GF-D8 (cell line): ENCODE data around the gene CEP192.

Experiments
- DNase-seq: peaks from one replicate; lab custom pipeline; 2025; lab: John Stamatoyannopoulos, UW

The CEP192 gene

GRCh38 chr18:13139885-13140450 is 148.8 kb downstream of the CEP192 start:
- peak; percentile 17 for DNase-seq

- DNase-seq: peak; percentile 8
These were observed 150.0 kb downstream of the CEP192 start for GRCh38 chr18:13141209-13141608.

- DNase-seq: no peak
These were observed 154.6 kb downstream of the CEP192 start for GRCh38 chr18:13145636-13146190.

GRCh38 chr18:13147130-13147529 is 156.0 kb downstream of the CEP192 start:
- DNase-seq: peak; percentile 82

GRCh38 chr18:13151656-13152055 is 160.5 kb downstream of the CEP192 start:
- DNase-seq: no peak

- no peak for DNase-seq
These were observed 167.3 kb downstream of the CEP192 start for GRCh38 chr18:13158428-13158827.

- peak; percentile 29 for DNase-seq
These were observed 168.4 kb downstream of the CEP192 start for GRCh38 chr18:13159579-13159978.

GRCh38 chr18:13161276-13161899 is 170.2 kb downstream of the CEP192 start:
- DNase-seq: no peak

- no peak for DNase-seq
These were observed 172.2 kb downstream of the CEP192 start for GRCh38 chr18:13163167-13163927.

- no peak for DNase-seq
These were observed 173.2 kb downstream of the CEP192 start for GRCh38 chr18:13164406-13164805.

- DNase-seq: no peak
These were observed 174.7 kb downstream of the CEP192 start for GRCh38 chr18:13165636-13166423.

GRCh38 chr18:13173578-13174145 is 182.5 kb downstream of the CEP192 start:
- DNase-seq: no peak
